GM23338 (cell line): ENCODE results near the gene MAPK12. TPM values are rescaled to one million over a fixed set of nuclear protein-coding genes. Genes with fewer than 3 reads are reported as not detected.

Experiments
- ATAC-seq: fragments of 200-7000 bp; cut with Tn5 transposase; 3 replicates; pipeline ENCODE4 v1.9.1; 2020
- DNase-seq: peaks from one replicate; pipeline ENCODE4 v3.0.0-alpha.2; 2015; ENCODE audit warnings: low spot score
- H2AFZ ChIP-seq: fragments of 200-600 bp; sonication (generic); 2 replicates; pipeline ENCODE4 v1.8.0; 2016; ENCODE audit warnings: antibody characterized with exemption, mild to moderate bottlenecking, moderate library complexity
- H3F3A ChIP-seq: fragments of 200-600 bp; sonication (generic); replicated peaks from 2 replicates; pipeline ENCODE4 v1.8.0; 2017; ENCODE audit warnings: antibody characterized with exemption, mixed run types, low read depth
- H3K27ac ChIP-seq: fragments of 200-600 bp; sonication (generic); 2 replicates; pipeline ENCODE4 v1.6.1; 2016; ENCODE audit warnings: low read depth
- H3K27me3 ChIP-seq: fragments of 200-600 bp; sonication (generic); 2 replicates; pipeline ENCODE4 v1.8.0; 2016; ENCODE audit warnings: mild to moderate bottlenecking, mixed run types, moderate library complexity; ENCODE audit not compliant: insufficient read depth
- H3K36me3 ChIP-seq: fragments of 200-600 bp; sonication (generic); 2 replicates; pipeline ENCODE4 v1.8.0; 2016; ENCODE audit warnings: mild to moderate bottlenecking; ENCODE audit not compliant: insufficient read depth
- H3K4me1 ChIP-seq: fragments of 200-600 bp; sonication (generic); 2 replicates; pipeline ENCODE4 v1.8.0; 2016; ENCODE audit warnings: mild to moderate bottlenecking, moderate library complexity; ENCODE audit not compliant: insufficient read depth
- H3K4me2 ChIP-seq: fragments of 200-600 bp; sonication (generic); 2 replicates; pipeline ENCODE4 v1.7.1; 2017; ENCODE audit warnings: mixed run types
- H3K4me3 ChIP-seq: fragments of 200-600 bp; sonication (generic); 2 replicates; pipeline ENCODE4 v1.6.1; 2016; ENCODE audit warnings: mixed run types
- H3K79me2 ChIP-seq: fragments of 200-600 bp; sonication (generic); replicated peaks from 2 replicates; pipeline ENCODE4 v1.8.0; 2017; ENCODE audit warnings: mild to moderate bottlenecking; ENCODE audit not compliant: insufficient read depth
- H3K9me2 ChIP-seq: fragments of 200-600 bp; sonication (generic); 2 replicates; pipeline ENCODE4 v1.8.0; 2017; ENCODE audit not compliant: insufficient read depth
- H4K20me1 ChIP-seq: fragments of 200-600 bp; sonication (generic); replicated peaks from 2 replicates; pipeline ENCODE4 v1.8.0; 2017; ENCODE audit warnings: mild to moderate bottlenecking; ENCODE audit not compliant: insufficient read depth
- H3K27ac Mint-ChIP-seq: 2 replicates; pipeline ENCODE4 v1.8.0; 2020; ENCODE audit warnings: inconsistent platforms, mild to moderate bottlenecking, moderate library complexity, mixed read lengths
- H3K27me3 Mint-ChIP-seq: 3 replicates; pipeline ENCODE4 v1.8.0; 2022; ENCODE audit warnings: low read depth, mild to moderate bottlenecking, moderate library complexity, mixed read lengths, inconsistent platforms; ENCODE audit not compliant: insufficient read depth, poor library complexity
- H3K36me3 Mint-ChIP-seq: 3 replicates; pipeline ENCODE4 v1.8.0; 2021; ENCODE audit warnings: low read depth, mild to moderate bottlenecking, inconsistent platforms, moderate library complexity, mixed read lengths
- H3K4me1 Mint-ChIP-seq: 3 replicates; pipeline ENCODE4 v1.8.0; 2020; ENCODE audit warnings: mild to moderate bottlenecking, inconsistent platforms, mixed read lengths
- H3K4me3 Mint-ChIP-seq: 3 replicates; pipeline ENCODE4 v1.8.0; 2021; ENCODE audit warnings: moderate library complexity, mild to moderate bottlenecking, inconsistent platforms, mixed read lengths
- H3K9me3 Mint-ChIP-seq: 3 replicates; pipeline ENCODE4 v1.8.0; 2020; ENCODE audit warnings: moderate library complexity, mild to moderate bottlenecking, inconsistent platforms, mixed read lengths
- CREB1 ChIP-seq: fragments of 250-450 bp; sonication (Bioruptor Pico); IDR thresholded peaks from 2 replicates; pipeline ENCODE4 v1.5.0; 2020; ENCODE audit warnings: low read depth, mild to moderate bottlenecking, moderate library complexity
- CTCF ChIP-seq, 2 experiments: fragments of 200-600 bp in 1 of 2; sonication (generic) in 1 of 2; conservative IDR thresholded peaks; 2 replicates each; pipeline versions ENCODE4 v1.5.1 to v1.6.1; 2016 to 2017; ENCODE audit warnings: antibody characterized with exemption in 2 of 2, low read depth in 2 of 2, mild to moderate bottlenecking in 2 of 2, moderate library complexity in 1 of 2
- EZH2 ChIP-seq: fragments of 200-600 bp; sonication (generic); IDR thresholded peaks from one replicate; pipeline ENCODE4 v1.8.0; 2017; ENCODE audit warnings: antibody characterized with exemption, mild to moderate bottlenecking, low read depth; ENCODE audit not compliant: unreplicated experiment
- JUNB ChIP-seq: IDR thresholded peaks from one replicate; pipeline ENCODE4 v1.6.1; 2016; ENCODE audit warnings: antibody characterized with exemption; ENCODE audit not compliant: unreplicated experiment
- NANOG ChIP-seq: IDR thresholded peaks from 2 replicates; pipeline ENCODE4 v1.6.1; 2016; ENCODE audit warnings: antibody characterized with exemption, borderline replicate concordance
- POLR2AphosphoS5 ChIP-seq: IDR thresholded peaks from 2 replicates; pipeline ENCODE4 v1.6.1; 2016; ENCODE audit warnings: antibody characterized with exemption, low read depth
- REST ChIP-seq: IDR thresholded peaks from one replicate; pipeline ENCODE4 v1.6.1; 2018; ENCODE audit warnings: antibody characterized with exemption; ENCODE audit not compliant: unreplicated experiment
- ZNF114 ChIP-seq: fragments of 250-450 bp; sonication (Bioruptor Pico); IDR thresholded peaks from 2 replicates; pipeline ENCODE4 v1.5.0; 2020; ENCODE audit warnings: mild to moderate bottlenecking, moderate library complexity
- ZNF331 ChIP-seq: fragments of 250-450 bp; sonication (Bioruptor Pico); IDR thresholded peaks from 2 replicates; pipeline ENCODE4 v1.5.0; 2020; ENCODE audit warnings: low read depth, mild to moderate bottlenecking, moderate library complexity
- polyA plus RNA-seq: library from polyadenylated mRNA; unstranded; fragments of >200 nt; fragmentation: Nextera tagmentation; extraction: Ambion mirVana; gene quantifications from 2 replicates; pipeline ENCODE4 v1.2.1, GENCODE V29; 2016
- total RNA-seq: library from RNA; depleted of rRNA; stranded (reverse); fragments of >200 nt; shearing (Covaris generic); gene quantifications from 2 replicates; pipeline ENCODE4 v1.2.3, GENCODE V29; 2014
- TF ChIP-seq, protein P1 (sequence below): IDR thresholded peaks from 2 replicates; pipeline ENCODE4 v1.6.1; 2016; ENCODE audit warnings: antibody characterized with exemption

Gene MAPK12
- total and polyA plus RNA-seq, 2 experiments from 2014 or later: 10.4 to 26.1 TPM

DNA sequence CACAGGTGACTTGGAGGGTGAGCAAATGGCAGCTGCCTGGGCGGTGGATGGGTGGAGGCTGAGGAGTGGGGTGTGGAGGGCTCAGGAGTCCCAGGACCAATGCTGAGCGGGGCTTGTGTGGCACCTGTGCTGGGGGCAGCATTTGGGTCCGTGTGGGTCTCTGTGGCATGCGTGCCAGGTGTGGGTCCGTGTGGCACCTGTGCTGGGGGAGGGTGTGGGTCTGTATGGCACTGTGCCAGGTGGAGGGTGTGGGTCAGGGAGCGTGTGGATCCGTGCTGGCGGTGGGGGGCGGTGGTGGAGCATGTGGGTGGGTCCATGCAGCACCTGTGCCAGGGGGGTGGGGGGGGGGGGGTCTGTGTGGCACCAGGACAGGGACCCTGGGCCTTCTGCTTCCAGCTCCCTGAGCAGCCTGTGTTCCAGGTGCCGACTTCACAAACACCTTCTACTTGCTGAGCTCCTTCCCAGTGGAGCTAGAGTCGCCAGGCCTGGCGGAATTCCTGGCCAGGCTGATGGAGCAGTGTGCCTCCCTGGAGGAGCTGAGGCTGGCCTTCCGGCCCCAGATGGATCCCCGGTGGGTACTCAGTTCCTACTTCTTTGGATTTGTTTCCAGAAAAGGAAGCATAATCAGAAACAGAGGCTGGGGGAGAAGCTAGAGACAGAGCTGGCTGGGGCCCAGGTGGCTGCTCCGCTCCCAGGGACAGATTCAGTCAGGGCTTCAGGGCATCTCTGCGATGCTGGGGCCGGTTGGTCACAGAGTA lies 46.0 kb downstream of the MAPK12 start:
- H3K9me3 Mint-ChIP-seq: no peaks in the 10 kb centered on the region; the same call in 2 of the 3 replicates
- Histone ChIP-seq H3K4me3 (no peak overlapping the region), H3K4me2 (no peak overlapping the region), H3K4me1 (no peaks in the 10 kb centered on the region; the same call in 1 of the 2 replicates), H3K27ac (no peak overlapping the region), H3K27me3 (no peaks in the 10 kb centered on the region), H4K20me1 (peaks cover 18% of the 10 kb centered on the region), H3K79me2 (peaks cover 19% of the 10 kb centered on the region; the same call in 1 of the 2 replicates), H3K36me3 (0 out of 2 replicates have a peak, but pooled peaks cover 7% of the 10 kb centered on the region), H3K9me2 (no peaks in the 10 kb centered on the region), H3F3A (no peaks in the 10 kb centered on the region), H2AFZ (no peak overlapping the region)
- DNase-seq: no peak
- peaks cover 1% of the 10 kb centered on the region for H3K27me3 Mint-ChIP-seq
- no peak for ATAC-seq
- H3K36me3 Mint-ChIP-seq: peaks cover 70% of the 10 kb centered on the region
- TF ChIP-seq CTCF (conservative IDR thresholded peaks at IDR 0.05; ENCODE audit: low read depth in 2 of 2) (no peak), POLR2AphosphoS5 (no peak), REST (no peak), EZH2 (no peak), JUNB (no peak)
- TF ChIP-seq, protein P1, sequence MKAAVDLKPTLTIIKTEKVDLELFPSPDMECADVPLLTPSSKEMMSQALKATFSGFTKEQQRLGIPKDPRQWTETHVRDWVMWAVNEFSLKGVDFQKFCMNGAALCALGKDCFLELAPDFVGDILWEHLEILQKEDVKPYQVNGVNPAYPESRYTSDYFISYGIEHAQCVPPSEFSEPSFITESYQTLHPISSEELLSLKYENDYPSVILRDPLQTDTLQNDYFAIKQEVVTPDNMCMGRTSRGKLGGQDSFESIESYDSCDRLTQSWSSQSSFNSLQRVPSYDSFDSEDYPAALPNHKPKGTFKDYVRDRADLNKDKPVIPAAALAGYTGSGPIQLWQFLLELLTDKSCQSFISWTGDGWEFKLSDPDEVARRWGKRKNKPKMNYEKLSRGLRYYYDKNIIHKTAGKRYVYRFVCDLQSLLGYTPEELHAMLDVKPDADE: no peak
- H3K27ac Mint-ChIP-seq: no peak overlapping the region
- H3K4me3 Mint-ChIP-seq: no peak overlapping the region
- peaks cover 2% of the 10 kb centered on the region; the same call in 2 of the 3 replicates for H3K4me1 Mint-ChIP-seq

GRCh38 chr22:50213263-50213662 lies 48.2 kb downstream of the MAPK12 start:
- H3K27ac Mint-ChIP-seq: no peak overlapping the region
- no peaks in the 10 kb centered on the region for H3K27me3 ChIP-seq
- peaks cover 19% of the 10 kb centered on the region; the same call in 1 of the 2 replicates for H3K79me2 ChIP-seq
- DNase-seq (no peak), ATAC-seq (no peak)
- H3K27me3 Mint-ChIP-seq: peaks cover 7% of the 10 kb centered on the region
- H3K4me3 Mint-ChIP-seq: no peak overlapping the region
- peaks cover 62% of the 10 kb centered on the region for H3K36me3 Mint-ChIP-seq
- H3K27ac ChIP-seq: no peak overlapping the region
- H2AFZ ChIP-seq: no peak overlapping the region
- H3K4me1 Mint-ChIP-seq: no peaks in the 10 kb centered on the region; the same call in 2 of the 3 replicates
- H3K4me2 ChIP-seq: no peak overlapping the region
- H3K4me3 ChIP-seq: no peak overlapping the region
- no peaks in the 10 kb centered on the region; the same call in 2 of the 3 replicates for H3K9me3 Mint-ChIP-seq
- no peaks in the 10 kb centered on the region for H3F3A ChIP-seq
- no peaks in the 10 kb centered on the region for H3K4me1 ChIP-seq
- no peaks in the 10 kb centered on the region for H3K9me2 ChIP-seq
- peaks cover 18% of the 10 kb centered on the region for H4K20me1 ChIP-seq
- 0 out of 2 replicates have a peak, but pooled peaks cover 7% of the 10 kb centered on the region for H3K36me3 ChIP-seq
- no peak for TF ChIP-seq NANOG
- no peak for TF ChIP-seq EZH2
- no peak for TF ChIP-seq ZNF114
- no peak for TF ChIP-seq JUNB
- TF ChIP-seq REST: no peak
- no peak for TF ChIP-seq ZNF331 (CRISPR knock-in tag)
- TF ChIP-seq CREB1: no peak
- TF ChIP-seq, protein P1: no peak
- no peak for TF ChIP-seq POLR2AphosphoS5
